ENCODE measurements around the gene CCNY. TPM values are rescaled to one million over a fixed set of nuclear protein-coding genes. Genes with fewer than 3 reads are reported as not detected.

The CCNY gene
- total and polyA plus RNA-seq, 2 of the 13 experiments (the other 11 are each of a cell fraction or from before 2014, with no cell fraction given) = 48.2 to 54.7 TPM

GRCh38 chr10:35495521-35496119 lies 159.3 kb downstream of the CCNY start (continued):
- peak; percentile 62; the same call in 1 of the 2 replicates for TF ChIP-seq PAXIP1 (CRISPR knock-in tag; conservative IDR thresholded peaks at IDR 0.05)
- peak; percentile 55; the same call in 1 of the 2 replicates for TF ChIP-seq HDAC2 (CRISPR knock-in tag; IDR thresholded peaks at IDR 0.05)
- TF ChIP-seq ZNF644 (CRISPR knock-in tag; IDR thresholded peaks at IDR 0.05; ENCODE audit: low read depth) = no peak
- no peak for TF ChIP-seq E2F5 (CRISPR knock-in tag; conservative IDR thresholded peaks at IDR 0.05)
- TF ChIP-seq CEBPB (IDR thresholded peaks at IDR 0.05; ENCODE audit: borderline replicate concordance, low read depth, low read length) = peak; percentile 49; the same call in 1 of the 2 replicates
- TF ChIP-seq FOXP4 (CRISPR knock-in tag; IDR thresholded peaks at IDR 0.05) = 0 out of 2 replicates have a peak, but pooled peaks have one; percentile 50
- TF ChIP-seq SOX6 (IDR thresholded peaks at IDR 0.05) = no peak
- peak; percentile 46; the same call in 1 of the 2 replicates for TF ChIP-seq SOX6 (CRISPR knock-in tag; IDR thresholded peaks at IDR 0.05)
- no peak for TF ChIP-seq CREBL2 (CRISPR knock-in tag; IDR thresholded peaks at IDR 0.05; ENCODE audit: borderline replicate concordance)
- no peak for TF ChIP-seq ZNF841 (CRISPR knock-in tag; IDR thresholded peaks at IDR 0.05; ENCODE audit: borderline replicate concordance)
- peak; percentile 73 for TF ChIP-seq ELF3 (CRISPR knock-in tag; IDR thresholded peaks at IDR 0.05)
- TF ChIP-seq YY1 (IDR thresholded peaks at IDR 0.05; ENCODE audit: insufficient read depth, insufficient replicate concordance, low read depth, low read length) = peak; percentile 16
- 0 out of 2 replicates have a peak, but pooled peaks have one; percentile 5 for TF ChIP-seq RARA (CRISPR knock-in tag; IDR thresholded peaks at IDR 0.05)
- TF ChIP-seq ATF7 (IDR thresholded peaks at IDR 0.05) = no peak
- 0 out of 2 replicates have a peak, but pooled peaks have one; percentile 23 for TF ChIP-seq ATF7 (CRISPR knock-in tag; IDR thresholded peaks at IDR 0.05)
- no peak for TF ChIP-seq ZNF605 (CRISPR knock-in tag; IDR thresholded peaks at IDR 0.05)
- 0 out of 2 replicates have a peak, but pooled peaks have one; percentile 9 for TF ChIP-seq ARID5B (CRISPR knock-in tag; IDR thresholded peaks at IDR 0.05)
- 0 out of 2 replicates have a peak, but pooled peaks have one; percentile 40 for TF ChIP-seq KMT2A (CRISPR knock-in tag; IDR thresholded peaks at IDR 0.05)
- no peak for TF ChIP-seq LCORL (IDR thresholded peaks at IDR 0.05)
- TF ChIP-seq LCORL (CRISPR knock-in tag; IDR thresholded peaks at IDR 0.05) = peak; percentile 64; the same call in 1 of the 2 replicates

Data from HepG2 (cell line).